Measurements from ENCODE around the gene PDCD6IP. TPM values are rescaled to one million over a fixed set of nuclear protein-coding genes. Genes with fewer than 3 reads are reported as not detected.
A peak's percentile ranks its signal among the peaks of the same experiment; 100 is the strongest.

The PDCD6IP gene
- polyA plus RNA-seq, 1 donor from 2014 or later: 196 TPM

- no peak overlapping the region for H2AFZ ChIP-seq (ENCODE audit: low read depth, low read length)
- no peak overlapping the region for H3K9ac ChIP-seq (ENCODE audit: low read length)
- H3K27ac ChIP-seq (ENCODE audit: low read length): peak overlapping the region; percentile 26
- no peaks in the 10 kb centered on the region for H3K9me3 ChIP-seq (ENCODE audit: low read length)
- TF ChIP-seq RAD21 (conservative IDR thresholded peaks at IDR 0.05): peak; percentile 96
- no peak for TF ChIP-seq REST (IDR thresholded peaks at IDR 0.05; ENCODE audit: borderline replicate concordance)
- peak; percentile 89 for TF ChIP-seq CTCF (IDR thresholded peaks at IDR 0.05; ENCODE audit: poor library complexity, severe bottlenecking)
- peak; percentile 96 for TF ChIP-seq SMC3 (conservative IDR thresholded peaks at IDR 0.05; ENCODE audit: poor library complexity)
- H3K4me3 ChIP-seq (ENCODE audit: low read length): no peak overlapping the region
- no peaks in the 10 kb centered on the region for H4K20me1 ChIP-seq (ENCODE audit: insufficient read depth)
- no peak overlapping the region for H3K4me2 ChIP-seq (ENCODE audit: low read length)
- no peaks in the 10 kb centered on the region for H3F3A ChIP-seq (ENCODE audit: insufficient read depth, low read length, poor library complexity, severe bottlenecking)
- no peaks in the 10 kb centered on the region for H3K27me3 ChIP-seq (ENCODE audit: insufficient read depth, low read depth, low read length)
- no peaks in the 10 kb centered on the region for H3K9me2 ChIP-seq (ENCODE audit: insufficient read depth, low read length)
- no peaks in the 10 kb centered on the region for H3K79me2 ChIP-seq (replicated peaks; ENCODE audit: insufficient read depth, low read length)
- no peaks in the 10 kb centered on the region for H3K36me3 ChIP-seq (ENCODE audit: insufficient read depth, low read length)
Observed at GRCh38 chr3:33883538-33883950, 85.1 kb downstream of the PDCD6IP start.

GRCh38 chr3:33883951-33884561 lies 85.6 kb downstream of the PDCD6IP start:
- Histone ChIP-seq H3F3A (ENCODE audit: insufficient read depth, low read length, poor library complexity, severe bottlenecking) (no peaks in the 10 kb centered on the region), H3K4me2 (ENCODE audit: low read length) (no peak overlapping the region), H3K4me3 (ENCODE audit: low read length) (no peak overlapping the region), H3K36me3 (ENCODE audit: insufficient read depth, low read length) (no peaks in the 10 kb centered on the region), H3K79me2 (replicated peaks; ENCODE audit: insufficient read depth, low read length) (no peaks in the 10 kb centered on the region), H3K9ac (ENCODE audit: low read length) (no peak overlapping the region), H3K27me3 (ENCODE audit: insufficient read depth, low read depth, low read length) (no peaks in the 10 kb centered on the region), H3K9me3 (ENCODE audit: low read length) (no peaks in the 10 kb centered on the region), H3K27ac (ENCODE audit: low read length) (peak overlapping the region; percentile 26), H3K9me2 (ENCODE audit: insufficient read depth, low read length) (no peaks in the 10 kb centered on the region), H2AFZ (ENCODE audit: low read depth, low read length) (no peak overlapping the region), H4K20me1 (ENCODE audit: insufficient read depth) (no peaks in the 10 kb centered on the region)
- TF ChIP-seq MXI1 (conservative IDR thresholded peaks at IDR 0.05; ENCODE audit: poor library complexity, severe bottlenecking): no peak

GRCh38 chr3:33884701-33885100 lies 86.3 kb downstream of the PDCD6IP start:
- H3K9me2 ChIP-seq (ENCODE audit: insufficient read depth, low read length): no peaks in the 10 kb centered on the region
- no peak overlapping the region for H3K4me3 ChIP-seq (ENCODE audit: low read length)

More at GRCh38 chr3:33884701-33885100, 86.3 kb downstream of the PDCD6IP start:
- H3K27me3 ChIP-seq (ENCODE audit: insufficient read depth, low read depth, low read length): no peaks in the 10 kb centered on the region
- no peaks in the 10 kb centered on the region for H3K9me3 ChIP-seq (ENCODE audit: low read length)
- no peak overlapping the region for H3K4me2 ChIP-seq (ENCODE audit: low read length)
- H3F3A ChIP-seq (ENCODE audit: insufficient read depth, low read length, poor library complexity, severe bottlenecking): no peaks in the 10 kb centered on the region
- TF ChIP-seq SMC3 (conservative IDR thresholded peaks at IDR 0.05; ENCODE audit: poor library complexity): no peak
- TF ChIP-seq EP300 (conservative IDR thresholded peaks at IDR 0.05; ENCODE audit: poor library complexity, severe bottlenecking): no peak
- no peak for TF ChIP-seq CTCF (IDR thresholded peaks at IDR 0.05; ENCODE audit: poor library complexity, severe bottlenecking)
- TF ChIP-seq REST (IDR thresholded peaks at IDR 0.05; ENCODE audit: borderline replicate concordance): no peak
- TF ChIP-seq RAD21 (conservative IDR thresholded peaks at IDR 0.05): no peak
- TF ChIP-seq POLR2AphosphoS5 (IDR thresholded peaks at IDR 0.05): no peak
- TF ChIP-seq MXI1 (conservative IDR thresholded peaks at IDR 0.05; ENCODE audit: poor library complexity, severe bottlenecking): no peak
- no peak for TF ChIP-seq EZH2 (IDR thresholded peaks at IDR 0.05; ENCODE audit: borderline replicate concordance, insufficient read depth, low read length, poor library complexity, severe bottlenecking)
- no peak for TF ChIP-seq TAF1 (IDR thresholded peaks at IDR 0.05; ENCODE audit: low read depth)
- H3K9ac ChIP-seq (ENCODE audit: low read length): no peak overlapping the region
- no peak overlapping the region for H2AFZ ChIP-seq (ENCODE audit: low read depth, low read length)
- no peaks in the 10 kb centered on the region for H3K36me3 ChIP-seq (ENCODE audit: insufficient read depth, low read length)
- H3K27ac ChIP-seq (ENCODE audit: low read length): no peak overlapping the region
- H4K20me1 ChIP-seq (ENCODE audit: insufficient read depth): no peaks in the 10 kb centered on the region
- H3K79me2 ChIP-seq (replicated peaks; ENCODE audit: insufficient read depth, low read length): no peaks in the 10 kb centered on the region
